T-helper 1 cell treated with Interleukin-12 subunit alpha and Interleukin-12 subunit beta and Interleukin-4 antibody, amounts not matched to agents 30 μg/mL and 1 μg/mL, for 36 hours (primary cell): ENCODE data around the gene MCU.
"Not testable (repeated sequence)": the region's sequence is repeated elsewhere in the genome, so short reads cannot be mapped to it uniquely, and the experiment has no call there.

Experiments
- H3K27ac Mint-ChIP-seq: one replicate; pipeline ENCODE4 v1.8.0; 2021; ENCODE audit warnings: mild to moderate bottlenecking, mixed read lengths
- H3K27me3 Mint-ChIP-seq: one replicate; pipeline ENCODE4 v1.8.0; 2021; ENCODE audit warnings: low read depth, mixed read lengths
- H3K36me3 Mint-ChIP-seq: one replicate; pipeline ENCODE4 v1.8.0; 2021; ENCODE audit warnings: low read depth, mixed read lengths
- H3K4me1 Mint-ChIP-seq: one replicate; pipeline ENCODE4 v1.8.0; 2021; ENCODE audit warnings: low read depth, mixed read lengths
- H3K4me3 Mint-ChIP-seq: one replicate; pipeline ENCODE4 v1.8.0; 2021; ENCODE audit warnings: mild to moderate bottlenecking, moderate library complexity, mixed read lengths
- H3K9me3 Mint-ChIP-seq: one replicate; pipeline ENCODE4 v1.8.0; 2021; ENCODE audit warnings: mixed read lengths

The MCU gene

GRCh38 chr10:72899545-72899944 lies 207.6 kb downstream of the MCU start:
- Mint-ChIP-seq H3K9me3 (no peaks in the 10 kb centered on the region), H3K27me3 (peaks cover 5% of the 10 kb centered on the region), H3K27ac (no peak overlapping the region), H3K4me3 (no peak overlapping the region), H3K4me1 (no peaks in the 10 kb centered on the region), H3K36me3 (no peaks in the 10 kb centered on the region)

GRCh38 chr10:72903941-72904446 lies 212.1 kb downstream of the MCU start:
- H3K4me3 Mint-ChIP-seq, H3K4me1 Mint-ChIP-seq, H3K36me3 Mint-ChIP-seq, H3K27ac Mint-ChIP-seq, H3K9me3 Mint-ChIP-seq, H3K27me3 Mint-ChIP-seq: not testable (repeated sequence)

- Mint-ChIP-seq H3K9me3 (no peaks in the 10 kb centered on the region), H3K27me3 (no peaks in the 10 kb centered on the region), H3K36me3 (no peaks in the 10 kb centered on the region), H3K27ac (no peak overlapping the region), H3K4me3 (no peak overlapping the region), H3K4me1 (no peaks in the 10 kb centered on the region)
These were observed 212.9 kb downstream of the MCU start for GRCh38 chr10:72904806-72905205.

GRCh38 chr10:72906446-72906845 lies 214.5 kb downstream of the MCU start:
- Mint-ChIP-seq H3K27me3 (peaks cover 3% of the 10 kb centered on the region), H3K4me3 (no peak overlapping the region), H3K4me1 (no peaks in the 10 kb centered on the region), H3K36me3 (no peaks in the 10 kb centered on the region), H3K27ac (no peak overlapping the region), H3K9me3 (no peaks in the 10 kb centered on the region)

GRCh38 chr10:72910705-72911104 lies 218.8 kb downstream of the MCU start:
- H3K4me3 Mint-ChIP-seq = no peak overlapping the region
- H3K4me1 Mint-ChIP-seq = no peaks in the 10 kb centered on the region
- H3K27me3 Mint-ChIP-seq = peaks cover 3% of the 10 kb centered on the region
- no peaks in the 10 kb centered on the region for H3K36me3 Mint-ChIP-seq
- no peak overlapping the region for H3K27ac Mint-ChIP-seq
- H3K9me3 Mint-ChIP-seq = no peaks in the 10 kb centered on the region

- Mint-ChIP-seq H3K9me3 (no peaks in the 10 kb centered on the region), H3K4me3 (no peak overlapping the region), H3K27me3 (peaks cover 3% of the 10 kb centered on the region), H3K36me3 (no peaks in the 10 kb centered on the region), H3K4me1 (no peaks in the 10 kb centered on the region), H3K27ac (no peak overlapping the region)
These were observed 219.8 kb downstream of the MCU start for GRCh38 chr10:72911758-72912157.

- no peaks in the 10 kb centered on the region for H3K9me3 Mint-ChIP-seq
- H3K27me3 Mint-ChIP-seq = peaks cover 5% of the 10 kb centered on the region
- no peak overlapping the region for H3K27ac Mint-ChIP-seq
- H3K36me3 Mint-ChIP-seq = no peaks in the 10 kb centered on the region
- H3K4me1 Mint-ChIP-seq = no peaks in the 10 kb centered on the region
- H3K4me3 Mint-ChIP-seq = no peak overlapping the region
These were observed 220.8 kb downstream of the MCU start for GRCh38 chr10:72912736-72913135.

- Mint-ChIP-seq H3K4me3 (no peak overlapping the region), H3K9me3 (no peaks in the 10 kb centered on the region), H3K36me3 (no peaks in the 10 kb centered on the region), H3K27me3 (peaks cover 10% of the 10 kb centered on the region), H3K4me1 (no peaks in the 10 kb centered on the region), H3K27ac (no peak overlapping the region)
These were observed 221.3 kb downstream of the MCU start for GRCh38 chr10:72913287-72913686.

GRCh38 chr10:72917201-72917600 lies 225.3 kb downstream of the MCU start:
- not testable (repeated sequence) for H3K27ac Mint-ChIP-seq, H3K36me3 Mint-ChIP-seq, H3K4me3 Mint-ChIP-seq, H3K4me1 Mint-ChIP-seq
- H3K27me3 Mint-ChIP-seq = peaks cover 29% of the 10 kb centered on the region
- H3K9me3 Mint-ChIP-seq = peaks cover 11% of the 10 kb centered on the region

GRCh38 chr10:72917803-72918332 lies 225.9 kb downstream of the MCU start:
- not testable (repeated sequence) for H3K36me3 Mint-ChIP-seq, H3K4me1 Mint-ChIP-seq, H3K27ac Mint-ChIP-seq, H3K4me3 Mint-ChIP-seq
- H3K27me3 Mint-ChIP-seq = peaks cover 32% of the 10 kb centered on the region
- peaks cover 14% of the 10 kb centered on the region for H3K9me3 Mint-ChIP-seq

GRCh38 chr10:72918352-72918751 lies 226.4 kb downstream of the MCU start:
- Mint-ChIP-seq H3K9me3 (peaks cover 14% of the 10 kb centered on the region), H3K27me3 (peaks cover 32% of the 10 kb centered on the region), H3K4me1 (no peaks in the 10 kb centered on the region), H3K36me3 (no peaks in the 10 kb centered on the region), H3K27ac (no peak overlapping the region), H3K4me3 (no peak overlapping the region)

GRCh38 chr10:72921147-72921683 lies 229.3 kb downstream of the MCU start:
- H3K36me3 Mint-ChIP-seq = not testable (repeated sequence)
- peaks cover 14% of the 10 kb centered on the region for H3K9me3 Mint-ChIP-seq

GRCh38 chr10:72924351-72924750 lies 232.4 kb downstream of the MCU start:
- Mint-ChIP-seq H3K4me3 (no peak overlapping the region), H3K27me3 (peaks cover 22% of the 10 kb centered on the region), H3K9me3 (peaks cover 14% of the 10 kb centered on the region), H3K36me3 (no peaks in the 10 kb centered on the region), H3K4me1 (no peaks in the 10 kb centered on the region), H3K27ac (no peak overlapping the region)

More at GRCh38 chr10:72921147-72921683, 229.3 kb downstream of the MCU start:
- H3K4me1 Mint-ChIP-seq, H3K4me3 Mint-ChIP-seq, H3K27ac Mint-ChIP-seq: not testable (repeated sequence)
- peaks cover 32% of the 10 kb centered on the region for H3K27me3 Mint-ChIP-seq

- peaks cover 8% of the 10 kb centered on the region for H3K9me3 Mint-ChIP-seq
- H3K4me3 Mint-ChIP-seq = no peak overlapping the region
- H3K27me3 Mint-ChIP-seq = peaks cover 10% of the 10 kb centered on the region
- no peak overlapping the region for H3K27ac Mint-ChIP-seq
- no peaks in the 10 kb centered on the region for H3K36me3 Mint-ChIP-seq
- no peaks in the 10 kb centered on the region for H3K4me1 Mint-ChIP-seq
These were observed 234.1 kb downstream of the MCU start for GRCh38 chr10:72925951-72926465.

GRCh38 chr10:72927485-72927884 lies 235.5 kb downstream of the MCU start:
- Mint-ChIP-seq H3K4me3 (no peak overlapping the region), H3K4me1 (no peaks in the 10 kb centered on the region), H3K27ac (no peak overlapping the region), H3K27me3 (peaks cover under 1% of the 10 kb centered on the region), H3K9me3 (peaks cover under 1% of the 10 kb centered on the region), H3K36me3 (no peaks in the 10 kb centered on the region)
